PC-3 (cell line): Measurements from ENCODE around the gene COMT. TPM values are rescaled to one million over a fixed set of nuclear protein-coding genes. Genes with fewer than 3 reads are reported as not detected.

Experiments used
- ATAC-seq: fragments of 200-7000 bp; cut with Tn5 transposase; 2 replicates; pipeline ENCODE4 v1.9.1; 2020; ENCODE audit warnings: mild to moderate bottlenecking, moderate library complexity
- BruUV-seq: library from RNA; stranded (reverse); fragments of 400-500 nt; replicated peaks from 2 replicates; lab custom pipeline; 2021; lab: Mats Ljungman, UMichigan
- CTCF ChIA-PET: fragments of 300-600 bp; sonication (Branson Sonifier 250); formaldehyde crosslinking; loops from one replicate; lab custom pipeline; 2022; ENCODE audit warnings: antibody characterized with exemption; lab: Charles Lee
- POLR2A ChIA-PET: fragments of 300-600 bp; sonication (Branson Sonifier 250); formaldehyde crosslinking; loops from one replicate; lab custom pipeline; 2022; ENCODE audit warnings: antibody characterized with exemption; ENCODE audit not compliant: unreplicated experiment; lab: Charles Lee
- DNase-seq: peaks from one replicate; pipeline ENCODE4 v3.0.0-alpha.2; 2015
- H2AFZ ChIP-seq: fragments of 300-600 bp; sonication (generic); 2 replicates; pipeline ENCODE4 v1.6.0; 2016; ENCODE audit warnings: antibody characterized with exemption, low read length
- H3F3A ChIP-seq: fragments of 300-600 bp; sonication (generic); one replicate; pipeline ENCODE4 v1.6.0; 2017; ENCODE audit warnings: antibody characterized with exemption, low read length, control low read depth, mild to moderate bottlenecking; ENCODE audit not compliant: unreplicated experiment
- H3K27ac ChIP-seq: fragments of 300-600 bp; sonication (generic); 2 replicates; pipeline ENCODE4 v1.5.1; 2016; ENCODE audit warnings: mild to moderate bottlenecking, low read length
- H3K27me3 ChIP-seq: fragments of 300-600 bp; sonication (generic); 2 replicates; pipeline ENCODE4 v1.6.1; 2016; ENCODE audit warnings: low read length, mixed read lengths
- H3K36me3 ChIP-seq: fragments of 300-600 bp; sonication (generic); 2 replicates; pipeline ENCODE4 v1.6.1; 2016; ENCODE audit warnings: low read depth, mixed run types, low read length, mixed read lengths
- H3K4me1 ChIP-seq: fragments of 300-600 bp; sonication (generic); 2 replicates; pipeline ENCODE4 v1.5.1; 2016; ENCODE audit warnings: low read length; ENCODE audit not compliant: insufficient read depth
- H3K4me2 ChIP-seq: fragments of 300-600 bp; sonication (generic); 2 replicates; pipeline ENCODE4 v1.6.0; 2016; ENCODE audit warnings: low read length
- H3K4me3 ChIP-seq: fragments of 300-600 bp; sonication (generic); 2 replicates; pipeline ENCODE4 v1.5.1; 2016; ENCODE audit warnings: mild to moderate bottlenecking, low read length, mixed read lengths
- H3K79me2 ChIP-seq: fragments of 300-600 bp; sonication (generic); 2 replicates; pipeline ENCODE4 v1.6.1; 2017; ENCODE audit warnings: low read length, mixed read lengths
- H3K9ac ChIP-seq: fragments of 300-600 bp; sonication (generic); 2 replicates; pipeline ENCODE4 v1.6.0; 2016; ENCODE audit warnings: mild to moderate bottlenecking, low read length
- H3K9me2 ChIP-seq: fragments of 300-600 bp; sonication (generic); replicated peaks from 2 replicates; pipeline ENCODE4 v1.6.1; 2016; ENCODE audit warnings: mixed run types, low read length, mixed read lengths
- H3K9me3 ChIP-seq: fragments of 300-600 bp; sonication (generic); 2 replicates; pipeline ENCODE4 v1.6.1; 2016; ENCODE audit warnings: low read length, mixed read lengths
- H4K20me1 ChIP-seq: fragments of 300-600 bp; sonication (generic); 2 replicates; pipeline ENCODE4 v1.6.1; 2016; ENCODE audit warnings: low read length, mixed read lengths
- EZH2 ChIP-seq: fragments of 300-600 bp; sonication (generic); IDR thresholded peaks from one replicate; pipeline ENCODE4 v1.6.1; 2017; ENCODE audit warnings: antibody characterized with exemption, mild to moderate bottlenecking, low read length; ENCODE audit not compliant: unreplicated experiment
- EZH2phosphoT487 ChIP-seq: fragments of 300-600 bp; sonication (generic); IDR thresholded peaks from 2 replicates; pipeline ENCODE4 v1.6.1; 2018; ENCODE audit warnings: mild to moderate bottlenecking, antibody characterized with exemption, low read length, borderline replicate concordance
- intact Hi-C: fragments of 100-400 bp; cut with micrococcal nuclease; formaldehyde crosslinking; loops from 2 replicates; pipeline ENCODE4 v1.9.0; 2023
- total RNA-seq: library from RNA; depleted of rRNA; stranded (reverse); fragments of >200 nt; gene quantifications from 2 replicates; pipeline ENCODE4 v1.2.3, GENCODE V29; 2014
- TF ChIP-seq, protein P1 (sequence below): fragments of 300-600 bp; sonication (generic); conservative IDR thresholded peaks from 2 replicates; pipeline ENCODE4 v1.5.1; 2017; ENCODE audit warnings: antibody characterized with exemption, low read depth, mild to moderate bottlenecking, low read length

Gene COMT
- total RNA-seq, 1 experiment from 2014 or later, result 204 TPM

DNA sequence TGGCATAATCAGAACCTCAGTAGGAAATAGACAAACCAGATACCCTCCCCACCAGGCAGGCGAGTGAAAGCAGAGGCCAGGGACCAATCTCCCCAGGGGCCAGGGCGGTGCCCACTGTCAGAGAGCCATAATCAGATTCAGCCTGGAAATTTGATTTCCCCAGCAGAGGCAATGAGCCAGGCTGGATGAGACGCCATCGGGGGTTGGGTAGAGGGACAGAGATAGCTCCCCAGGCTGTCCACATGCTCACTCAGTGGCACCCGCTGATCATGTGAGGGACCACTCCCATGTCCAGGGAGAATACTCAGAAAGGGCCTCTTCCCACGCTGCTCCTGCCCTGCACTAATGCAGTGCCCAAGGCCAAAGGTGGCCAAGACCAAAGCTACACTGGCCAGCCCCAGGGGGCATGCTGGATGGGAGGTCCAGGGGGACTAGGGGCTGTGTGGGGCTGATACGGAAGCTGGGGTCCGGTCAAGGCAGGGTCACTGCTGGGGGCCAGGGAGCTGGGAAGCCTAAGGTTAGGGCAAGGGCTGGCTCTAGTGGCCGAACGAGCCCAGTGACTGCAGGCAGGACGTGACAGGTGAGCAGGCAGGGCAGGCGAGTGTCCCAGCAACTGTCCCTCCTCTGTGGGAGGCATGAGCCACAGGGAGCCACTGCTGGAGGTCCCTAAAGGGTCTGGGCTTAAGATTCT lies 55.3 kb downstream of the COMT start:
- no TSS peak for BruUV-seq

DNA sequence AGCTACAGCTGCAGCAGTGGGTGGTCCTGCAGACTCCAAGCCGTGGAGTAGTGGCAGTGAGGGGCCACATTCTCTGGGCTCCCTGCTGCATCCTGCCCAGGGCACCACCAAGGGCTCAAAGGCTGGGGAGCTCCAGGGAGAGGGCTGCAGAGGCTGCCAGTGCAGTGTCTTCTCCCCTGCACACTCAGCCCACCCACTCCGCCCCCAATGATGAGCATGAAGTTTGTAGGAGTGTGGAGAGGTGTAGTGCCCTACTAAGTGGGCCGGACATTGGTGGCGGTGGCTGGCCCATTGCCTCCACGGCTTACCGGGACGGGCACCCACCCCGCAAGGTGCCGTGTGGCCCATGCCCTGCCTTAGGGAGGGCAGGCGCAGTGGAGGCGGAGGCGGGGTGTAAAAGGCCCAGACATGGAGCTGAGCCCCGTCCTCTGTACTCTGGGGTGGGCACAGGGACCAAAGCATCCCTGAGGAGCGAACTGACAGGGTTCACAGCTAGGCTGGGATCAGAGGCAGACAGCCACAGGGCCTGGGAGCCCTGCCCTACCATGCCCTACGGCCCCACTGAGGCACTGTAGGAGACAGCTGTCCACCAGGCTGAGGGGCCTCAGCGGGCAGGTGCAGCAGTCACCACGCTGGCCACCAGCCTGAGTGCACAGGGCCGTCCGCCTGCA lies 56.1 kb downstream of the COMT start:
- Histone ChIP-seq H3F3A (no peaks in the 10 kb centered on the region), H3K79me2 (no peaks in the 10 kb centered on the region), H3K36me3 (no peaks in the 10 kb centered on the region), H3K9me3 (no peaks in the 10 kb centered on the region), H3K4me3 (no peak overlapping the region), H3K27me3 (no peaks in the 10 kb centered on the region), H3K27ac (no peak overlapping the region), H3K9ac (no peak overlapping the region), H3K4me2 (no peak overlapping the region), H2AFZ (no peak overlapping the region), H4K20me1 (no peaks in the 10 kb centered on the region), H3K9me2 (no peaks in the 10 kb centered on the region), H3K4me1 (no peaks in the 10 kb centered on the region)
- ATAC-seq, result no peak
- no peak for DNase-seq
- no TSS peak for BruUV-seq
- no peak for TF ChIP-seq EZH2phosphoT487
- TF ChIP-seq EZH2, result no peak
- TF ChIP-seq, protein P1, sequence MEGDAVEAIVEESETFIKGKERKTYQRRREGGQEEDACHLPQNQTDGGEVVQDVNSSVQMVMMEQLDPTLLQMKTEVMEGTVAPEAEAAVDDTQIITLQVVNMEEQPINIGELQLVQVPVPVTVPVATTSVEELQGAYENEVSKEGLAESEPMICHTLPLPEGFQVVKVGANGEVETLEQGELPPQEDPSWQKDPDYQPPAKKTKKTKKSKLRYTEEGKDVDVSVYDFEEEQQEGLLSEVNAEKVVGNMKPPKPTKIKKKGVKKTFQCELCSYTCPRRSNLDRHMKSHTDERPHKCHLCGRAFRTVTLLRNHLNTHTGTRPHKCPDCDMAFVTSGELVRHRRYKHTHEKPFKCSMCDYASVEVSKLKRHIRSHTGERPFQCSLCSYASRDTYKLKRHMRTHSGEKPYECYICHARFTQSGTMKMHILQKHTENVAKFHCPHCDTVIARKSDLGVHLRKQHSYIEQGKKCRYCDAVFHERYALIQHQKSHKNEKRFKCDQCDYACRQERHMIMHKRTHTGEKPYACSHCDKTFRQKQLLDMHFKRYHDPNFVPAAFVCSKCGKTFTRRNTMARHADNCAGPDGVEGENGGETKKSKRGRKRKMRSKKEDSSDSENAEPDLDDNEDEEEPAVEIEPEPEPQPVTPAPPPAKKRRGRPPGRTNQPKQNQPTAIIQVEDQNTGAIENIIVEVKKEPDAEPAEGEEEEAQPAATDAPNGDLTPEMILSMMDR, result no peak
- ChIA-PET CTCF (no interaction called here), POLR2A (no interaction called here)
- intact Hi-C loops, result no loop called here

More for the DNA sequence above, 55.3 kb downstream of the COMT start:
- no peaks in the 10 kb centered on the region for H3K36me3 ChIP-seq
- CTCF ChIA-PET, result no interaction called here
- ATAC-seq, result no peak
- no peaks in the 10 kb centered on the region for H3K79me2 ChIP-seq
- H3K27me3 ChIP-seq, result no peaks in the 10 kb centered on the region
- H3K27ac ChIP-seq, result no peak overlapping the region
- intact Hi-C loops, result no loop called here
- no peak overlapping the region for H3K4me2 ChIP-seq
- no peaks in the 10 kb centered on the region for H3K9me3 ChIP-seq
- no peaks in the 10 kb centered on the region for H3K9me2 ChIP-seq
- no peaks in the 10 kb centered on the region for H3K4me1 ChIP-seq
- H3K4me3 ChIP-seq, result no peak overlapping the region
- no peaks in the 10 kb centered on the region for H3F3A ChIP-seq
- TF ChIP-seq EZH2, result no peak
- TF ChIP-seq, protein P1, result no peak
- no peak for TF ChIP-seq EZH2phosphoT487
- no peak overlapping the region for H3K9ac ChIP-seq
- no peak overlapping the region for H2AFZ ChIP-seq
- DNase-seq, result no peak
- no peaks in the 10 kb centered on the region for H4K20me1 ChIP-seq
- POLR2A ChIA-PET, result no interaction called here
